COLO668 (cell line): ENCODE results near the gene TSNAX.
"Not testable (repeated sequence)": the region's sequence is repeated elsewhere in the genome, so short reads cannot be mapped to it uniquely, and the experiment has no call there.

Experiments used
- DNase-seq: peaks from one replicate; lab custom pipeline; 2025; ENCODE audit not compliant: unreplicated experiment; lab: John Stamatoyannopoulos, UW

Gene TSNAX

GRCh38 chr1:231528172-231529029 is at the start of gene TSNAX:
Gene TSNAX (plus strand): TSS chr1:231528669. CDS start chr1:231528811, 142 bp downstream.
- peak; percentile 99 for DNase-seq

GRCh38 chr1:231478811-231479210 is 49.7 kb upstream of the TSNAX start:
- DNase-seq = no peak

GRCh38 chr1:231480008-231480407 is 48.5 kb upstream of the TSNAX start:
- no peak for DNase-seq

- DNase-seq = no peak
These were observed 47.2 kb upstream of the TSNAX start for GRCh38 chr1:231481289-231481688.

- DNase-seq = no peak
These were observed 43.3 kb upstream of the TSNAX start for GRCh38 chr1:231485029-231485784.

GRCh38 chr1:231487019-231487418 is 41.5 kb upstream of the TSNAX start:
- DNase-seq = peak; percentile 12

GRCh38 chr1:231487910-231488309 is 40.6 kb upstream of the TSNAX start:
- DNase-seq = no peak

GRCh38 chr1:231493421-231494185 is 34.9 kb upstream of the TSNAX start:
- DNase-seq = no peak

GRCh38 chr1:231494439-231495110 is 33.9 kb upstream of the TSNAX start:
- DNase-seq = no peak

- no peak for DNase-seq
These were observed 30.8 kb upstream of the TSNAX start for GRCh38 chr1:231497629-231498152.

GRCh38 chr1:231499148-231499763 is 29.2 kb upstream of the TSNAX start:
- DNase-seq = no peak

- no peak for DNase-seq
These were observed 27.8 kb upstream of the TSNAX start for GRCh38 chr1:231500666-231501065.

GRCh38 chr1:231503168-231503567 is 25.3 kb upstream of the TSNAX start:
- DNase-seq = not testable (repeated sequence)

- DNase-seq = no peak
These were observed 20.8 kb upstream of the TSNAX start for GRCh38 chr1:231507476-231508355.

- DNase-seq = no peak
These were observed 20.0 kb upstream of the TSNAX start for GRCh38 chr1:231508497-231508896.

GRCh38 chr1:231508941-231509340 is 19.5 kb upstream of the TSNAX start:
- DNase-seq = no peak

GRCh38 chr1:231512147-231512698 is 16.2 kb upstream of the TSNAX start:
- DNase-seq = no peak

- no peak for DNase-seq
These were observed 12.7 kb upstream of the TSNAX start for GRCh38 chr1:231515748-231516147.

- DNase-seq = no peak
These were observed 11.4 kb upstream of the TSNAX start for GRCh38 chr1:231517076-231517475.
